SU-DHL-6 (cell line): ENCODE data around the gene CTNNA2.

Experiments used
- CTCF ChIP-seq: fragments of 200-600 bp; sonication (generic); IDR thresholded peaks from one replicate; pipeline ENCODE4 v1.5.1; 2017; ENCODE audit warnings: antibody characterized with exemption, mild to moderate bottlenecking, low read length, moderate library complexity; ENCODE audit not compliant: insufficient read depth, poor library complexity, severe bottlenecking
- EZH2phosphoT487 ChIP-seq: fragments of 200-600 bp; sonication (generic), shearing (Covaris generic); conservative IDR thresholded peaks from 2 replicates; pipeline ENCODE4 v1.6.1; 2018; ENCODE audit warnings: mild to moderate bottlenecking, antibody characterized with exemption, low read length, moderate library complexity, mixed read lengths

GRCh38 chr2:79994965-79995364 is 482.1 kb downstream of the CTNNA2 start:
- TF ChIP-seq EZH2phosphoT487, result no peak
- TF ChIP-seq CTCF, result no peak
